HEK293T (cell line): ENCODE measurements around the gene RPRD2.

Experiments used
- CTCF ChIA-PET: fragments of 350-600 bp; formaldehyde crosslinking; extraction: SDS; loops from one replicate; lab custom pipeline; 2021; ENCODE audit warnings: antibody characterized with exemption, inconsistent platforms; lab: Yijun Ruan, JAX
- POLR2A ChIA-PET: fragments of 350-600 bp; formaldehyde crosslinking; extraction: SDS; loops from one replicate; lab custom pipeline; 2020; ENCODE audit warnings: antibody characterized with exemption, inconsistent platforms; lab: Yijun Ruan, JAX
- DNase-seq: peaks from one replicate; pipeline ENCODE4 v3.0.0; 2012; ENCODE audit warnings: mixed read lengths; ENCODE audit errors: extremely low spot score
- ARNT ChIP-seq: fragments of 450-650 bp; IDR thresholded peaks from 2 replicates; pipeline ENCODE4 v1.6.1; 2017; ENCODE audit warnings: mild to moderate bottlenecking
- BHLHE40 ChIP-seq: fragments of 450-650 bp; IDR thresholded peaks from 2 replicates; pipeline ENCODE4 v1.6.1; 2016; ENCODE audit warnings: mild to moderate bottlenecking, moderate library complexity, borderline replicate concordance
- CTBP1 ChIP-seq: fragments of 450-650 bp; IDR thresholded peaks from 2 replicates; pipeline ENCODE4 v1.6.1; 2016; ENCODE audit warnings: borderline replicate concordance
- ELF4 ChIP-seq: fragments of 450-650 bp; IDR thresholded peaks from 2 replicates; pipeline ENCODE4 v1.6.1; 2017; ENCODE audit warnings: antibody characterized with exemption
- FOXA1 ChIP-seq: fragments of 450-650 bp; IDR thresholded peaks from 2 replicates; pipeline ENCODE4 v1.6.1; 2016; ENCODE audit warnings: mild to moderate bottlenecking
- FOXK2 ChIP-seq: fragments of 450-650 bp; IDR thresholded peaks from 2 replicates; pipeline ENCODE4 v1.6.1; 2016; ENCODE audit warnings: mild to moderate bottlenecking
- FOXM1 ChIP-seq: fragments of 450-650 bp; IDR thresholded peaks from 2 replicates; pipeline ENCODE4 v1.6.1; 2017; ENCODE audit warnings: mild to moderate bottlenecking, borderline replicate concordance
- HDGF ChIP-seq: fragments of 450-650 bp; IDR thresholded peaks from 2 replicates; pipeline ENCODE4 v1.6.1; 2017; ENCODE audit warnings: antibody characterized with exemption, borderline replicate concordance
- L3MBTL2 ChIP-seq: fragments of 450-650 bp; conservative IDR thresholded peaks from 2 replicates; pipeline ENCODE4 v1.6.1; 2016; ENCODE audit warnings: mild to moderate bottlenecking
- LEF1 ChIP-seq: fragments of 450-650 bp; IDR thresholded peaks from 2 replicates; pipeline ENCODE4 v1.6.1; 2017; ENCODE audit warnings: mild to moderate bottlenecking, borderline replicate concordance
- NFRKB ChIP-seq: fragments of 450-650 bp; IDR thresholded peaks from 2 replicates; pipeline ENCODE4 v1.6.1; 2016; ENCODE audit warnings: mild to moderate bottlenecking, moderate library complexity
- SP1 ChIP-seq: fragments of 450-650 bp; IDR thresholded peaks from 2 replicates; pipeline ENCODE4 v1.6.1; 2017
- SUZ12 ChIP-seq: fragments of 450-650 bp; IDR thresholded peaks from 2 replicates; pipeline ENCODE4 v1.6.1; 2016; ENCODE audit warnings: mild to moderate bottlenecking
- TARDBP ChIP-seq: fragments of 450-650 bp; IDR thresholded peaks from 2 replicates; pipeline ENCODE4 v1.6.1; 2016
- ZNF384 ChIP-seq: fragments of 450-650 bp; IDR thresholded peaks from 2 replicates; pipeline ENCODE4 v1.6.1; 2016
- TF ChIP-seq, protein P1 (sequence below): fragments of 450-650 bp; IDR thresholded peaks from 2 replicates; pipeline ENCODE4 v1.6.1; 2016

The RPRD2 gene

GRCh38 chr1:150405660-150406059 lies 41.7 kb downstream of the RPRD2 start:
- TF ChIP-seq HDGF: no peak
- no peak for TF ChIP-seq FOXM1
- no peak for TF ChIP-seq FOXK2
- TF ChIP-seq CTBP1: no peak
- no peak for TF ChIP-seq LEF1
- TF ChIP-seq FOXA1: no peak
- TF ChIP-seq ZNF384: no peak
- TF ChIP-seq, protein P1, sequence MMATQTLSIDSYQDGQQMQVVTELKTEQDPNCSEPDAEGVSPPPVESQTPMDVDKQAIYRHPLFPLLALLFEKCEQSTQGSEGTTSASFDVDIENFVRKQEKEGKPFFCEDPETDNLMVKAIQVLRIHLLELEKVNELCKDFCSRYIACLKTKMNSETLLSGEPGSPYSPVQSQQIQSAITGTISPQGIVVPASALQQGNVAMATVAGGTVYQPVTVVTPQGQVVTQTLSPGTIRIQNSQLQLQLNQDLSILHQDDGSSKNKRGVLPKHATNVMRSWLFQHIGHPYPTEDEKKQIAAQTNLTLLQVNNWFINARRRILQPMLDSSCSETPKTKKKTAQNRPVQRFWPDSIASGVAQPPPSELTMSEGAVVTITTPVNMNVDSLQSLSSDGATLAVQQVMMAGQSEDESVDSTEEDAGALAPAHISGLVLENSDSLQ: no peak
- TF ChIP-seq BHLHE40: no peak
- TF ChIP-seq NFRKB: no peak
- TF ChIP-seq ARNT: no peak
- ChIA-PET POLR2A (interaction anchor here (1.3 kb wide), 1 partner anchor 42 kb away, joined by 3 read pairs; the partner anchor contains the start of gene RPRD2), CTCF (no interaction called here)
- DNase-seq: no peak

- CTCF ChIA-PET: no interaction called here
- no peak for TF ChIP-seq SUZ12
- POLR2A ChIA-PET: interaction anchor here (1.3 kb wide), 1 partner anchor 42 kb away, joined by 3 read pairs; the partner anchor contains the start of gene RPRD2
- DNase-seq: no peak
Observed at GRCh38 chr1:150406483-150406882, 42.5 kb downstream of the RPRD2 start.

- no peak for DNase-seq
- CTCF ChIA-PET: no interaction called here
- TF ChIP-seq CTBP1 (no peak), SUZ12 (no peak), L3MBTL2 (no peak), ARNT (no peak), HDGF (no peak), FOXM1 (no peak), LEF1 (no peak), ELF4 (no peak), FOXK2 (no peak), BHLHE40 (no peak), ZNF384 (no peak), NFRKB (no peak)
- POLR2A ChIA-PET: no interaction called here
Observed at GRCh38 chr1:150407330-150407729, 43.4 kb downstream of the RPRD2 start.

DNA sequence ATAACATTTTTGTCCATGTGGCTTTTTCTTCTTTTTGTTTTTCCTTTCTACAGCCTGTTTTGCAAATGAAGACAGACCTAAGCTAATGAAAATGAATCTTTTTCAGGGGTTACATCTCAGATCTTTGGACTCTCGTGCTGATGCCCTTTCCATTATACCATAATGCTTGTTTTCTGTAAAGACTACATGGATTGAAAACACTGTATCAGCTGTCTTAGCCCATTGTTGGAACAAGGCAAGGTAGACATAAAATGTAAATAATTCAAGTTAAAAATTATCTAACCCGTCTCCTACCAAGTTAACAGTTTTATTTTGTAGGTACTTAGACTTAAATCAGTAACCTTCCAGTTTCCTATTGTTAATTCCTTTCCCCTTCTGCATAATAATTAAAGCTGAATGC lies 44.9 kb downstream of the RPRD2 start:
- ChIA-PET POLR2A (no interaction called here), CTCF (no interaction called here)
- TF ChIP-seq, protein P1: no peak
- TF ChIP-seq BHLHE40: no peak
- no peak for TF ChIP-seq CTBP1
- no peak for TF ChIP-seq HDGF
- no peak for TF ChIP-seq ZNF384
- TF ChIP-seq FOXK2: no peak
- no peak for DNase-seq

DNA sequence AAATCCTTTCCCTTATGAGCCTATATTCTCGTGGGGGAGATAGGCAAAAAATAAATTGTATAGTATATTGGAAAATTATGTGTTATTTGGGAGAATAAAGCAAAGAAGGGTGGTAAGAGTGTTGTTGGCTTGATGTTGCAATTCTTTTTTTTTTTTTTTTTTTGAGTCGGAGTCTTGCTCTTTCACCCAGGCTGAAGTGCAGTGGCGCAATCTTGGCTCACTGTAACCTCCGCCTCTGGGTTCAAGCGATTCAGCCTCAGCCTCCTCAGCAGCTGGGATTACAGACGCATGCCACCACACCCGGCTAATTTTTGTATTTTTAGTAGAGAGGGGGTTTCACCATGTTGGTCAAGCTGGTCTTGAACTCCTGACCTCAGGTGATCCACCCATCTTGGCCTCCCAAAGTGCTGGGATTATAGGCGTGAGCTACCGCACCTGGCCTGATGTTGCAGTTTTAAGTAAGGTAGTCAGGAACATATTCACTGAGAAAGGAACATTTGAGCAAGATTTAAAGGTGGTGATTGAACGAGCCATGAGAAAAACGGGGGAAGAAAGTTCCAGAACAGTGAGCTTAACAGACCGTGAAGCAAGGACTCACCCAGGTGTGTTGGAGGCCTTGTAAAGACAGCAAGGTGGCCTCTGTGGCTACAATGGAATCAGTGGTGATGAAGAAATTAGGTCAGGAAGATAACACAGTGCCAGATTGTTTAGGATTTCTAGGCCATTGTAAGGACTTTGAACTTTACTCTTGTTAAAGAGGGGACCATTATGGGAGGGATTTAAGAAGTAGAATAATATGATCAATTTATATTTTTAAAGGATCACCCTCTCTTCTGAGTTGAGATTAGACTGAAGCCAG lies 45.8 kb downstream of the RPRD2 start:
- ChIA-PET CTCF (no interaction called here), POLR2A (no interaction called here)
- no peak for DNase-seq

DNA sequence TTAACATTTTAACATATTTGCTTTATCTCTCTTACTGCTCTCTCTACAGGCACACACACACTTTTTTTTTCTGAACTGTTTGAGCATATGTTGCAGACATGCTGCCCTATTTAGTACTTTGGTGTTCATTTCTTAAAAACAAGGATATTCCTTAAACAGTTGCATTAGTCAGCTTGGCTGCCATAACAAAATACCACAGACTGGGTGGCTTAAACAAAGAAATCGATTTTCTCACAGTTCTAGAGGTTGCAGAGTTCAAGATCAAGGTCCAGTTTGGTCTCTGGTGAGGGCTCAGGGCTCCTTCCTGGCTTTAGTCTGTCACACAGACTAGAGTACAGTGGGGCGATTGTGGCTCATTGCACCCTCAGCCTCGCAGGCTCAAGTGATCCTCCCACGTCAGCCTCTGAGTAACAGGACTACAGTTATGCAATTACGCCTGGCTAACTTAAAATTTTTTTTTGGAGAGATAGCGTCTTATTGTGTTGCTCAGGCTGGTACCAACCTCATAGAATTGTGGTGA lies 46.7 kb downstream of the RPRD2 start:
- POLR2A ChIA-PET: no interaction called here
- DNase-seq: no peak
- CTCF ChIA-PET: no interaction called here
- no peak for TF ChIP-seq LEF1

More for the DNA sequence above, 45.8 kb downstream of the RPRD2 start:
- no peak for TF ChIP-seq NFRKB

DNA sequence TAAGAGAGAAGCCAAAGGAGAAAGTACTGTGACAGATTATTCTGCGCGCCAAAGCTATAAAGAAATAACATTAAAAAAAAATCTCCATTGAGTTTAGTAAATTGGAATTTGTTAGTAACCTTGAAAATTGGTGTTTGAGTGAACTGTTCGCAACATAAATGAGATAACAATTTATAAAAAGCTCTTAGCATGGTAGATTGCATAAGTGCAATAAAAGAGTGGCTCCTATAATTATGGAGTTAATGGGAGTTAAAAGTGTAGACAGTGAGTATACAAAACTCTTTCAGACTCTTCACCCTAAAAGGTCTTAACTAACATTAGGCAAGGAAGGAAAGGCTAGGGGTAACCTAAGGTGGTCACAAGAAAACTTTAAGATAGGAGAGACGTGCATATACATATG lies 50.6 kb downstream of the RPRD2 start:
- DNase-seq: no peak
- ChIA-PET POLR2A (interaction anchor here (0.6 kb wide), 1 partner anchor 36 kb away, joined by 3 read pairs; no protein-coding TSS in a partner anchor), CTCF (interaction anchor here (0.5 kb wide), 1 partner anchor 22 kb away, joined by 5 read pairs; no protein-coding TSS in a partner anchor)

More for the DNA sequence above, 50.6 kb downstream of the RPRD2 start:
- no peak for TF ChIP-seq FOXA1
- TF ChIP-seq ELF4: no peak
- TF ChIP-seq ARNT: no peak
- no peak for TF ChIP-seq SP1
- TF ChIP-seq ZNF384: no peak
- TF ChIP-seq TARDBP: no peak
- TF ChIP-seq SUZ12: no peak
- no peak for TF ChIP-seq L3MBTL2
- TF ChIP-seq, protein P1: no peak
- TF ChIP-seq LEF1: no peak
- TF ChIP-seq FOXK2: no peak
- TF ChIP-seq FOXM1: no peak
- no peak for TF ChIP-seq BHLHE40
- no peak for TF ChIP-seq CTBP1
- TF ChIP-seq HDGF: no peak
- TF ChIP-seq NFRKB: no peak
